ACHN (cell line): Measurements from ENCODE around the gene SOX3.

Source experiments
- DNase-seq: peaks from one replicate; pipeline ENCODE4 v3.0.0-alpha.2; 2015
- in situ Hi-C: cut with HindIII; loops from 2 replicates; pipeline ENCODE4 v1.10.0; 2017; ENCODE audit warnings: low sequenced_read_pairs, low pct_ligation_motif_present, low pct_unique_long_range_greater_than_20kb

Gene SOX3

GRCh38 chrX:140501940-140502468 is 2.9 kb downstream of the SOX3 start:
- in situ Hi-C loops = no loop called here

GRCh38 chrX:140501321-140501720 is 3.5 kb downstream of the SOX3 start:
- DNase-seq = no peak
- in situ Hi-C loops = no loop called here

More at GRCh38 chrX:140501940-140502468, 2.9 kb downstream of the SOX3 start:
- DNase-seq = no peak

- no peak for DNase-seq
- in situ Hi-C loops = no loop called here
Measured at GRCh38 chrX:140500441-140500840, 4.4 kb downstream of the SOX3 start.

GRCh38 chrX:140495739-140496138 is 9.1 kb downstream of the SOX3 start:
- DNase-seq = no peak
- in situ Hi-C loops = no loop called here

- no peak for DNase-seq
- in situ Hi-C loops = no loop called here
Measured at GRCh38 chrX:140492066-140492994, 12.5 kb downstream of the SOX3 start.

- in situ Hi-C loops = no loop called here
Measured at GRCh38 chrX:140480765-140481164, 24.1 kb downstream of the SOX3 start.

GRCh38 chrX:140477987-140478386 is 26.9 kb downstream of the SOX3 start:
- DNase-seq = no peak
- in situ Hi-C loops = no loop called here

More at GRCh38 chrX:140480765-140481164, 24.1 kb downstream of the SOX3 start:
- no peak for DNase-seq

- DNase-seq = no peak
Measured at GRCh38 chrX:140475025-140475424, 29.8 kb downstream of the SOX3 start.

GRCh38 chrX:140467211-140467610 is 37.7 kb downstream of the SOX3 start:
- in situ Hi-C loops = no loop called here
- DNase-seq = no peak

More at GRCh38 chrX:140475025-140475424, 29.8 kb downstream of the SOX3 start:
- in situ Hi-C loops = no loop called here
